NCI-H2029 (cell line): ENCODE results near the gene ACTR10.

ENCODE experiments used
- DNase-seq: peaks from one replicate; lab custom pipeline; 2025; lab: John Stamatoyannopoulos, UW

Gene ACTR10

GRCh38 chr14:58199726-58200479 lies at the start of gene ACTR10:
Gene ACTR10 (plus strand): TSS chr14:58200149. CDS start chr14:58200218, 69 bp downstream.
- peak; percentile 89 for DNase-seq

GRCh38 chr14:58150243-58150805 lies 49.6 kb upstream of the ACTR10 start:
- no peak for DNase-seq

- peak; percentile 10 for DNase-seq
These were observed 48.6 kb upstream of the ACTR10 start for GRCh38 chr14:58151133-58152013.

- DNase-seq = peak; percentile 75
These were observed 47.7 kb upstream of the ACTR10 start, which contains the start of gene ARMH4 for GRCh38 chr14:58152014-58152857. Gene ARMH4 (minus strand): TSS chr14:58152213. CDS start chr14:58139358, 12,855 bp downstream.

- no peak for DNase-seq
These were observed 39.4 kb upstream of the ACTR10 start for GRCh38 chr14:58160561-58160960.

- peak; percentile 84 for DNase-seq
These were observed 33.7 kb upstream of the ACTR10 start for GRCh38 chr14:58166005-58166983.

- no peak for DNase-seq
These were observed 32.9 kb upstream of the ACTR10 start for GRCh38 chr14:58167057-58167456.

GRCh38 chr14:58167891-58168290 lies 32.1 kb upstream of the ACTR10 start:
- DNase-seq = no peak

GRCh38 chr14:58171090-58171489 lies 28.9 kb upstream of the ACTR10 start:
- peak; percentile 92 for DNase-seq

- DNase-seq = no peak
These were observed 22.8 kb upstream of the ACTR10 start for GRCh38 chr14:58177125-58177524.

- no peak for DNase-seq
These were observed 10.8 kb upstream of the ACTR10 start for GRCh38 chr14:58189176-58189575.

- peak; percentile 10 for DNase-seq
These were observed 8.0 kb upstream of the ACTR10 start for GRCh38 chr14:58191763-58192601.

GRCh38 chr14:58193542-58193941 lies 6.4 kb upstream of the ACTR10 start:
- peak; percentile 62 for DNase-seq

- DNase-seq = no peak
These were observed 3.8 kb upstream of the ACTR10 start for GRCh38 chr14:58196198-58196597.

- DNase-seq = no peak
These were observed 1.9 kb upstream of the ACTR10 start for GRCh38 chr14:58198086-58198485.

- no peak for DNase-seq
These were observed 512 bp downstream of the ACTR10 start for GRCh38 chr14:58200480-58200841.

GRCh38 chr14:58200846-58201245 lies 897 bp downstream of the ACTR10 start:
- peak; percentile 7 for DNase-seq

GRCh38 chr14:58213176-58213575 lies 13.2 kb downstream of the ACTR10 start:
- no peak for DNase-seq

GRCh38 chr14:58215191-58215914 lies 15.4 kb downstream of the ACTR10 start:
- DNase-seq = no peak
